Nephron progenitor cell (in vitro differentiated cells): ENCODE measurements around the gene EXOC8.

Experiments
- DNase-seq: peaks from one replicate; pipeline ENCODE4 v3.0.0; 2021
- H3K27ac Mint-ChIP-seq: 2 replicates; pipeline ENCODE4 v1.8.0; 2021; ENCODE audit warnings: mild to moderate bottlenecking, moderate library complexity, mixed read lengths
- H3K27me3 Mint-ChIP-seq: 2 replicates; pipeline ENCODE4 v1.8.0; 2021; ENCODE audit warnings: mild to moderate bottlenecking, low read depth, mixed read lengths; ENCODE audit not compliant: poor library complexity
- H3K36me3 Mint-ChIP-seq: 2 replicates; pipeline ENCODE4 v1.8.0; 2021; ENCODE audit warnings: low read depth, mixed read lengths
- H3K4me1 Mint-ChIP-seq: 2 replicates; pipeline ENCODE4 v1.8.0; 2021; ENCODE audit warnings: mixed read lengths
- H3K4me3 Mint-ChIP-seq: 2 replicates; pipeline ENCODE4 v1.8.0; 2021; ENCODE audit warnings: mild to moderate bottlenecking, moderate library complexity, mixed read lengths
- H3K9me3 Mint-ChIP-seq: 2 replicates; pipeline ENCODE4 v1.8.0; 2021; ENCODE audit warnings: mild to moderate bottlenecking, moderate library complexity, mixed read lengths
- CTCF ChIP-seq: fragments of 200-600 bp; sonication (generic); IDR thresholded peaks from 2 replicates; pipeline ENCODE4 v1.5.0; 2021; ENCODE audit warnings: antibody characterized with exemption

The EXOC8 gene

GRCh38 chr1:231327617-231328016 lies 10.0 kb downstream of the EXOC8 start:
- H3K4me3 Mint-ChIP-seq = no peak overlapping the region
- peaks cover 3% of the 10 kb centered on the region for H3K36me3 Mint-ChIP-seq
- H3K27me3 Mint-ChIP-seq = peaks cover 6% of the 10 kb centered on the region
- no peaks in the 10 kb centered on the region for H3K9me3 Mint-ChIP-seq
- no peak for TF ChIP-seq CTCF
- DNase-seq = no peak
- no peak overlapping the region for H3K27ac Mint-ChIP-seq
- H3K4me1 Mint-ChIP-seq = peaks cover 2% of the 10 kb centered on the region

- Mint-ChIP-seq H3K27me3 (peaks cover 6% of the 10 kb centered on the region), H3K36me3 (no peaks in the 10 kb centered on the region), H3K4me3 (no peak overlapping the region), H3K27ac (no peak overlapping the region), H3K4me1 (no peaks in the 10 kb centered on the region), H3K9me3 (no peaks in the 10 kb centered on the region)
- no peak for TF ChIP-seq CTCF
- DNase-seq = no peak
Observed at GRCh38 chr1:231326248-231326647, 11.4 kb downstream of the EXOC8 start.

- no peak overlapping the region for H3K27ac Mint-ChIP-seq
- DNase-seq = no peak
- no peak for TF ChIP-seq CTCF
- peaks cover 6% of the 10 kb centered on the region for H3K27me3 Mint-ChIP-seq
- no peaks in the 10 kb centered on the region for H3K36me3 Mint-ChIP-seq
- no peak overlapping the region for H3K4me3 Mint-ChIP-seq
- no peaks in the 10 kb centered on the region for H3K4me1 Mint-ChIP-seq
- H3K9me3 Mint-ChIP-seq = no peaks in the 10 kb centered on the region
Observed at GRCh38 chr1:231324660-231325059, 13.0 kb downstream of the EXOC8 start.

- H3K4me1 Mint-ChIP-seq = no peaks in the 10 kb centered on the region
- peaks cover 6% of the 10 kb centered on the region for H3K27me3 Mint-ChIP-seq
- peak; percentile 11 for TF ChIP-seq CTCF
- H3K27ac Mint-ChIP-seq = no peak overlapping the region
- no peak for DNase-seq
- no peaks in the 10 kb centered on the region for H3K36me3 Mint-ChIP-seq
- H3K9me3 Mint-ChIP-seq = no peaks in the 10 kb centered on the region
- H3K4me3 Mint-ChIP-seq = no peak overlapping the region
Observed at GRCh38 chr1:231322880-231323530, 14.6 kb downstream of the EXOC8 start.

- Mint-ChIP-seq H3K27me3 (peaks cover 15% of the 10 kb centered on the region), H3K9me3 (no peaks in the 10 kb centered on the region), H3K36me3 (no peaks in the 10 kb centered on the region), H3K4me1 (no peaks in the 10 kb centered on the region), H3K27ac (no peak overlapping the region), H3K4me3 (no peak overlapping the region)
- TF ChIP-seq CTCF = no peak
- no peak for DNase-seq
Observed at GRCh38 chr1:231319080-231319479, 18.6 kb downstream of the EXOC8 start.

- no peaks in the 10 kb centered on the region for H3K9me3 Mint-ChIP-seq
- H3K36me3 Mint-ChIP-seq = no peaks in the 10 kb centered on the region
- H3K4me1 Mint-ChIP-seq = no peaks in the 10 kb centered on the region
- no peak overlapping the region for H3K4me3 Mint-ChIP-seq
- peak overlapping the region; percentile 58 for H3K27ac Mint-ChIP-seq
- H3K27me3 Mint-ChIP-seq = peaks cover 16% of the 10 kb centered on the region
- no peak for TF ChIP-seq CTCF
- no peak for DNase-seq
Observed at GRCh38 chr1:231318568-231318967, 19.1 kb downstream of the EXOC8 start.
